ENCODE measurements around the gene PPP6C. TPM values are rescaled to one million over a fixed set of nuclear protein-coding genes. Genes with fewer than 3 reads are reported as not detected.

PPP6C gene
- total RNA-seq, 4 donors from 2014 or later = 19.0 to 43.7 (median 21.2) TPM

DNA sequence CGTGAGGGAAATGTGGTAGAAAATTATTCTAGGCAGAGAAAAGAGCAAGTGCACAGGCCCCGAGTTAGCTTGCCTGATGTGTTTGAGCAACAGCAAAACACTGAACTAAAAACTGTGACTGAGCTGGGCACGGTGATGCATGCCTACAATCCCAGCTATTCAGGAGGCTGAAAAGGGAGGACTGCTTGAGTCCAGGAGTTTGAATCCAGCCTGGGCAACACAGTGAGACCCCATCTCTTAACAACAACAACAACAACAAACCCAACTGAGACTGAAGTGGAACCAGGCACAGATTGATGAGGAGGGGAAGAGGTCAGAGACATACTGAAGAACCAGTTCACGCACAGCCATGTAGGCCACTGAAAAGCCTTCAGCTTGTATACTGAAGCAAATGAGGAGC, 88.8 kb downstream of the PPP6C start:
- TF ChIP-seq, protein P1, sequence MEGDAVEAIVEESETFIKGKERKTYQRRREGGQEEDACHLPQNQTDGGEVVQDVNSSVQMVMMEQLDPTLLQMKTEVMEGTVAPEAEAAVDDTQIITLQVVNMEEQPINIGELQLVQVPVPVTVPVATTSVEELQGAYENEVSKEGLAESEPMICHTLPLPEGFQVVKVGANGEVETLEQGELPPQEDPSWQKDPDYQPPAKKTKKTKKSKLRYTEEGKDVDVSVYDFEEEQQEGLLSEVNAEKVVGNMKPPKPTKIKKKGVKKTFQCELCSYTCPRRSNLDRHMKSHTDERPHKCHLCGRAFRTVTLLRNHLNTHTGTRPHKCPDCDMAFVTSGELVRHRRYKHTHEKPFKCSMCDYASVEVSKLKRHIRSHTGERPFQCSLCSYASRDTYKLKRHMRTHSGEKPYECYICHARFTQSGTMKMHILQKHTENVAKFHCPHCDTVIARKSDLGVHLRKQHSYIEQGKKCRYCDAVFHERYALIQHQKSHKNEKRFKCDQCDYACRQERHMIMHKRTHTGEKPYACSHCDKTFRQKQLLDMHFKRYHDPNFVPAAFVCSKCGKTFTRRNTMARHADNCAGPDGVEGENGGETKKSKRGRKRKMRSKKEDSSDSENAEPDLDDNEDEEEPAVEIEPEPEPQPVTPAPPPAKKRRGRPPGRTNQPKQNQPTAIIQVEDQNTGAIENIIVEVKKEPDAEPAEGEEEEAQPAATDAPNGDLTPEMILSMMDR (IDR thresholded peaks at IDR 0.05) = no peak
- TF ChIP-seq POLR2A (IDR thresholded peaks at IDR 0.05) = no peak
- DNase-seq = no peak
- intact Hi-C loops (cut with DNase I; ENCODE audit: low total_unique reads) = no loop called here
- Histone ChIP-seq H3K4me1 (no peaks in the 10 kb centered on the region), H3K27me3 (no peaks in the 10 kb centered on the region), H3K36me3 (no peaks in the 10 kb centered on the region), H3K9me3 (no peaks in the 10 kb centered on the region), H3K4me3 (no peak overlapping the region), H3K27ac (no peak overlapping the region)

DNA sequence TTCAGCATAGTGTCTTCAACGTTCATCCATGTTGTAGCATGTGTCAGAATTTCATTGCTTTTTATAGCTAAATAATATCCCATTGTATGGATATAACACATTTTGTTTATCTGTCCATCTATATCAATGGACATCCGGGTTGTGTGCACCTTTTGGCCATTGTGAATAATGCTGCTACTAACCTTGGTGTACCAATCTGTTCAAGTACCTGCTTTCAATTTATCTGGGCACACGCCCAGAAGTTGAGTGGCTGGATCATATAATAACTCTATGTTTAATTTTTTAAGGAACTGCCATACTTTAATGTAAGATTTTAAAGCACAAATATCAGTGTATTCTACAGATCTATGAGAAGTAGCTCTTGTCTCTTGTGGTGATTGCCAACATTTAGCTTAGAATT, 89.8 kb downstream of the PPP6C start:
- Histone ChIP-seq H3K36me3 (no peaks in the 10 kb centered on the region), H3K27me3 (no peaks in the 10 kb centered on the region), H3K9me3 (no peaks in the 10 kb centered on the region), H3K27ac (no peak overlapping the region), H3K4me1 (no peaks in the 10 kb centered on the region), H3K4me3 (no peak overlapping the region)
- intact Hi-C loops (cut with DNase I; ENCODE audit: low total_unique reads) = no loop called here
- no peak for DNase-seq
- TF ChIP-seq, protein P1 (IDR thresholded peaks at IDR 0.05) = no peak
- no peak for TF ChIP-seq POLR2A (IDR thresholded peaks at IDR 0.05)

Other genes with a start within 250 kb of the PPP6C start
- gene GOLGA1, start 248.7 kb downstream of the PPP6C start, total RNA-seq = 10 to 100 TPM in 3 of 4 donors, 1 to 10 TPM in 1; 6.7 to 25.7 (median 15.4) TPM
- gene SCAI, start 46.3 kb downstream of the PPP6C start, total RNA-seq = 10 to 100 TPM; 10.2 to 26.4 (median 14.4) TPM
- gene RABEPK, start 10.7 kb upstream of the PPP6C start, total RNA-seq = 10 to 100 TPM; 16.0 to 39.7 (median 21.0) TPM
- 100 to 1,000 TPM in 2 of 4 donors, 10 to 100 TPM in 2; 23.1 to 143 (median 88.4) TPM for gene HSPA5, start 51.5 kb upstream of the PPP6C start, total RNA-seq
- gene GAPVD1, start 72.0 kb upstream of the PPP6C start, total RNA-seq = 10 to 100 TPM; 41.0 to 73.8 (median 64.0) TPM